Endothelial cell of umbilical vein (primary cell): Measurements from ENCODE around the gene QRICH2. TPM values are rescaled to one million over a fixed set of nuclear protein-coding genes. Genes with fewer than 3 reads are reported as not detected.

Source experiments
- BruUV-seq: library from RNA; stranded (reverse); fragments of 400-500 nt; replicated peaks from 2 replicates; lab custom pipeline; 2021; lab: Mats Ljungman, UMichigan
- CTCF ChIA-PET: fragments of 300-600, 350-600 bp; sonication (Branson Sonifier 250); formaldehyde crosslinking; loops from one replicate; lab custom pipeline; 2021; ENCODE audit warnings: antibody characterized with exemption, inconsistent platforms; lab: Charles Lee
- POLR2A ChIA-PET: fragments of 300-600, 350-600 bp; sonication (Branson Sonifier 250); formaldehyde crosslinking; loops from one replicate; lab custom pipeline; 2021; ENCODE audit warnings: antibody characterized with exemption, inconsistent platforms; lab: Charles Lee
- DNase-seq: peaks from one replicate; pipeline ENCODE4 v3.0.0-alpha.2; 2011; ENCODE audit warnings: low read depth, low spot score
- FAIRE-seq: peaks from 2 replicates; lab custom pipeline; 2011; peaks lifted over from hg19 to GRCh38; lab: Jason Lieb, UNC
- H2AFZ ChIP-seq: 2 replicates; pipeline ENCODE4 v1.6.0; 2012; ENCODE audit warnings: low read depth, low read length, control low read depth, inconsistent platforms
- H3K27ac ChIP-seq: 2 replicates; pipeline ENCODE4 v1.5.1; 2011; ENCODE audit warnings: low read depth, mild to moderate bottlenecking, control low read depth, low read length, moderate library complexity; ENCODE audit not compliant: insufficient read depth
- H3K27me3 ChIP-seq, 2 experiments: 2 replicates each; pipeline versions ENCODE4 v1.6.0 to v1.6.1; 2011; ENCODE audit warnings: low read length in 2 of 2, mixed read lengths in 1 of 2; ENCODE audit not compliant: control insufficient read depth in 2 of 2, insufficient read depth in 2 of 2
- H3K36me3 ChIP-seq, 2 experiments: 2 replicates in 1 of 2; 3 replicates in 1 of 2; pipeline ENCODE4 v1.5.1; 2011; ENCODE audit warnings: low read length in 2 of 2, mild to moderate bottlenecking in 1 of 2, moderate library complexity in 1 of 2; ENCODE audit not compliant: control insufficient read depth in 2 of 2, insufficient read depth in 2 of 2; ENCODE audit errors: extremely low read depth in 1 of 2
- H3K4me1 ChIP-seq: 3 replicates; pipeline ENCODE4 v1.5.1; 2011; ENCODE audit warnings: mild to moderate bottlenecking, low read length; ENCODE audit not compliant: control insufficient read depth, insufficient read depth; ENCODE audit errors: extremely low read depth
- H3K4me2 ChIP-seq: 2 replicates; pipeline ENCODE4 v1.6.1; 2011; ENCODE audit warnings: low read length, control low read depth, mixed read lengths; ENCODE audit not compliant: insufficient read depth
- H3K4me3 ChIP-seq, 3 experiments: fragments of 200-600 bp in 1 of 3; sonication (generic), shearing (Covaris generic) in 1 of 3; replicated peaks in 1 of 3; 2 replicates each; pipeline ENCODE4 v1.5.1; 2011 to 2016; ENCODE audit warnings: control low read depth in 3 of 3, low read length in 3 of 3, mild to moderate bottlenecking in 2 of 3, inconsistent platforms in 1 of 3, low read depth in 1 of 3, moderate library complexity in 1 of 3; ENCODE audit not compliant: insufficient read depth in 1 of 3
- H3K79me2 ChIP-seq: 2 replicates; pipeline ENCODE4 v1.6.0; 2012; ENCODE audit warnings: low read length, inconsistent platforms; ENCODE audit not compliant: control insufficient read depth, insufficient read depth
- H3K9ac ChIP-seq: replicated peaks from 2 replicates; pipeline ENCODE3; 2011; ENCODE audit warnings: low read length, control low read depth; ENCODE audit not compliant: insufficient read depth; ENCODE audit errors: extremely low read depth
- H3K9me1 ChIP-seq: replicated peaks from 3 replicates; pipeline ENCODE4 v1.6.0; 2011; ENCODE audit warnings: mild to moderate bottlenecking, low read length; ENCODE audit not compliant: control insufficient read depth, insufficient read depth; ENCODE audit errors: extremely low read depth
- H3K9me3 ChIP-seq: replicated peaks from 2 replicates; pipeline ENCODE4 v1.5.1; 2012; ENCODE audit warnings: low read length, inconsistent platforms; ENCODE audit not compliant: control insufficient read depth, insufficient read depth
- H4K20me1 ChIP-seq: replicated peaks from 2 replicates; pipeline ENCODE3; 2011; ENCODE audit warnings: mild to moderate bottlenecking, low read length; ENCODE audit not compliant: control insufficient read depth, insufficient read depth; ENCODE audit errors: extremely low read depth
- EZH2 ChIP-seq: IDR thresholded peaks from 2 replicates; pipeline ENCODE4 v1.6.1; 2012; ENCODE audit warnings: borderline replicate concordance, low read depth, mild to moderate bottlenecking, moderate library complexity, low read length, inconsistent platforms; ENCODE audit not compliant: severe bottlenecking
- FOS ChIP-seq: IDR thresholded peaks from 2 replicates; pipeline ENCODE4 v1.6.1; 2011; ENCODE audit warnings: mild to moderate bottlenecking, low read length, moderate library complexity, borderline replicate concordance; ENCODE audit not compliant: insufficient read depth
- GATA2 ChIP-seq: IDR thresholded peaks from 2 replicates; pipeline ENCODE4 v1.7.0; 2011; ENCODE audit warnings: low read depth, mild to moderate bottlenecking, moderate library complexity, mixed read lengths, low read length; ENCODE audit not compliant: insufficient read length, insufficient read depth
- JUN ChIP-seq: IDR thresholded peaks from 2 replicates; pipeline ENCODE4 v1.6.1; 2011; ENCODE audit warnings: borderline replicate concordance, low read depth; ENCODE audit not compliant: insufficient read length, insufficient read depth
- MYC ChIP-seq: IDR thresholded peaks from one replicate; pipeline ENCODE4 v1.6.1; 2011; ENCODE audit warnings: mild to moderate bottlenecking, low read depth, low read length
- POLR2A ChIP-seq: IDR thresholded peaks from 2 replicates; pipeline ENCODE4 v1.6.1; 2012; ENCODE audit warnings: low read depth, mild to moderate bottlenecking, control low read depth, low read length
- POLR2AphosphoS5 ChIP-seq: IDR thresholded peaks from 2 replicates; pipeline ENCODE4 v1.6.1; 2012; ENCODE audit warnings: low read depth, mild to moderate bottlenecking, control low read depth, low read length, moderate library complexity; ENCODE audit not compliant: insufficient read depth
- dilution Hi-C: fragments of 300-500 bp; cut with MboI; formaldehyde crosslinking; loops from one replicate; pipeline ENCODE4 v1.15.0; 2019; ENCODE audit warnings: low sequenced_read_pairs; ENCODE audit not compliant: extremely low pct_ligation_motif_present
- intact Hi-C: fragments of 100-400 bp; cut with micrococcal nuclease; formaldehyde crosslinking; loops from one replicate; pipeline ENCODE4 v1.10.0; 2022
- polyA plus RNA-seq, 4 experiments: library from polyadenylated mRNA; depleted of rRNA in 3 of 4; stranded (reverse) in 3 of 4; unstranded in 1 of 4; fragments of >200 nt; gene quantifications; 2 replicates each; pipeline versions ENCODE4 v1.2.1 to v1.2.3, GENCODE V29; 2011 to 2012; ENCODE audit warnings: missing spikeins in 1 of 4
- total RNA-seq: library from RNA; stranded (reverse); gene quantifications from 2 replicates; pipeline ENCODE4 v1.2.3, GENCODE V29; 2021
- TF ChIP-seq, protein P1 (sequence below): IDR thresholded peaks from 2 replicates; pipeline ENCODE4 v1.6.1; 2011; ENCODE audit not compliant: insufficient read depth, insufficient read length
- TF ChIP-seq, protein P2 (sequence below), 2 donors: IDR thresholded peaks; 1 replicate in 1 of 2; 2 replicates in 1 of 2; pipeline ENCODE4 v1.5.1; 2011; ENCODE audit warnings: low read length in 2 of 2, mild to moderate bottlenecking in 2 of 2, moderate library complexity in 2 of 2, control low read depth in 1 of 2, inconsistent platforms in 1 of 2, low read depth in 1 of 2; ENCODE audit not compliant: insufficient read depth in 1 of 2; ENCODE audit errors: extremely low read depth in 1 of 2

The QRICH2 gene
- total and polyA plus RNA-seq, 2 donors (not counting 3 experiments of a cell fraction or from before 2014, with no cell fraction given), result 6.7 to 9.6 TPM

DNA sequence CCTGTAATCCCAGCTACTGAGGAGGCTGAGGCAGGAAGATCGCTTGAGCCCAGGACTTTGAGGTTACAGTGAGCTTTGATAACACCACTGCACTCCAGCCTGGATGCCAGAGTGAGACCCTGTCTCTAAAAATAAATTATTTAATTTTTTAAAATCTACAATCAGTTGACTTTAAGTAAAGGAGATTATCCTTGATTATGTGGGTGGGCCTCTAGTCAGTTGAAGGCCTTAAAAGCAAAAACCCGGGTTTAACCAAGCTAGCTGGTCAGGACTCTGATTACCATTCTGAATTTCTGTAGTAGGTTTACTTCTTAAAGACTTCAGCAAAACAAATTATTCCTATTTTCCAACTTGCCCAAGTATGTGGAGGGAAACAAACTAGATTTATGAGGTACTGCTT is 72.2 kb downstream of the QRICH2 start:
- H3K36me3 ChIP-seq, result no peaks in the 10 kb centered on the region
- no peak overlapping the region for H3K27ac ChIP-seq
- TF ChIP-seq FOS, result no peak
- TF ChIP-seq MYC, result no peak
- TF ChIP-seq EZH2, result no peak
- TF ChIP-seq JUN, result no peak
- no peak for TF ChIP-seq GATA2
- TF ChIP-seq, protein P1, sequence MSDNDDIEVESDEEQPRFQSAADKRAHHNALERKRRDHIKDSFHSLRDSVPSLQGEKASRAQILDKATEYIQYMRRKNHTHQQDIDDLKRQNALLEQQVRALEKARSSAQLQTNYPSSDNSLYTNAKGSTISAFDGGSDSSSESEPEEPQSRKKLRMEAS, result no peak
- TF ChIP-seq POLR2A, result no peak
- no peak for TF ChIP-seq POLR2AphosphoS5
- TF ChIP-seq, protein P2, sequence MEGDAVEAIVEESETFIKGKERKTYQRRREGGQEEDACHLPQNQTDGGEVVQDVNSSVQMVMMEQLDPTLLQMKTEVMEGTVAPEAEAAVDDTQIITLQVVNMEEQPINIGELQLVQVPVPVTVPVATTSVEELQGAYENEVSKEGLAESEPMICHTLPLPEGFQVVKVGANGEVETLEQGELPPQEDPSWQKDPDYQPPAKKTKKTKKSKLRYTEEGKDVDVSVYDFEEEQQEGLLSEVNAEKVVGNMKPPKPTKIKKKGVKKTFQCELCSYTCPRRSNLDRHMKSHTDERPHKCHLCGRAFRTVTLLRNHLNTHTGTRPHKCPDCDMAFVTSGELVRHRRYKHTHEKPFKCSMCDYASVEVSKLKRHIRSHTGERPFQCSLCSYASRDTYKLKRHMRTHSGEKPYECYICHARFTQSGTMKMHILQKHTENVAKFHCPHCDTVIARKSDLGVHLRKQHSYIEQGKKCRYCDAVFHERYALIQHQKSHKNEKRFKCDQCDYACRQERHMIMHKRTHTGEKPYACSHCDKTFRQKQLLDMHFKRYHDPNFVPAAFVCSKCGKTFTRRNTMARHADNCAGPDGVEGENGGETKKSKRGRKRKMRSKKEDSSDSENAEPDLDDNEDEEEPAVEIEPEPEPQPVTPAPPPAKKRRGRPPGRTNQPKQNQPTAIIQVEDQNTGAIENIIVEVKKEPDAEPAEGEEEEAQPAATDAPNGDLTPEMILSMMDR (IDR thresholded peaks at IDR 0.05; ENCODE audit: extremely low read depth in 1 of 2, insufficient read depth in 1 of 2, low read depth in 1 of 2, low read length in 2 of 2), result no peak
- H3K9me3 ChIP-seq, result no peaks in the 10 kb centered on the region
- dilution Hi-C loops, result no loop called here
- H3K79me2 ChIP-seq, result no peaks in the 10 kb centered on the region
- H3K4me3 ChIP-seq, result no peak overlapping the region
- BruUV-seq, result no TSS peak
- ChIA-PET POLR2A (no interaction called here), CTCF (interaction anchor here (0.7 to 1.0 kb wide), 3 partner anchors 12 to 56 kb away, joined by 3 read pairs; no protein-coding TSS in a partner anchor)
- DNase-seq (no peak), FAIRE-seq (no peak)
- no peaks in the 10 kb centered on the region for H4K20me1 ChIP-seq
- no peaks in the 10 kb centered on the region for H3K9me1 ChIP-seq
- H3K27me3 ChIP-seq, result peaks cover 22 to 34% of the 10 kb centered on the region in 2 experiments
- no peak overlapping the region for H2AFZ ChIP-seq
- intact Hi-C loops, result no loop called here
- H3K9ac ChIP-seq, result no peak overlapping the region
- H3K4me1 ChIP-seq, result peaks cover 2% of the 10 kb centered on the region
- H3K4me2 ChIP-seq, result no peak overlapping the region
